Measurements from ENCODE around the gene ICAM5. TPM values are rescaled to one million over a fixed set of nuclear protein-coding genes. Genes with fewer than 3 reads are reported as not detected.

The ICAM5 gene
- total RNA-seq, 2 experiments from 2014 or later, result 0.41 to 0.84 TPM

- Mint-ChIP-seq H3K27me3 (no peaks in the 10 kb centered on the region), H3K27ac (no peak overlapping the region), H3K36me3 (peaks cover 30% of the 10 kb centered on the region), H3K4me1 (no peaks in the 10 kb centered on the region), H3K4me3 (no peak overlapping the region), H3K9me3 (ENCODE audit: low read depth) (no peaks in the 10 kb centered on the region)
- DNase-seq (no peak), ATAC-seq (no peak)
- CTCF ChIA-PET, result no interaction called here
Observed at GRCh38 chr19:10321417-10321797, 31.7 kb downstream of the ICAM5 start.

- ATAC-seq, result no peak
- peaks cover 30% of the 10 kb centered on the region for H3K36me3 Mint-ChIP-seq
- CTCF ChIA-PET, result no interaction called here
- no peaks in the 10 kb centered on the region for H3K27me3 Mint-ChIP-seq
- no peak for DNase-seq
- no peak overlapping the region for H3K4me3 Mint-ChIP-seq
- H3K4me1 Mint-ChIP-seq, result no peaks in the 10 kb centered on the region
- no peaks in the 10 kb centered on the region for H3K9me3 Mint-ChIP-seq (ENCODE audit: low read depth)
- H3K27ac Mint-ChIP-seq, result no peak overlapping the region
Observed at GRCh38 chr19:10321874-10322835, 32.4 kb downstream of the ICAM5 start.

GRCh38 chr19:10325732-10326131 is 36.0 kb downstream of the ICAM5 start:
- H3K27me3 Mint-ChIP-seq, result no peaks in the 10 kb centered on the region
- peaks cover 6% of the 10 kb centered on the region for H3K4me1 Mint-ChIP-seq
- no peak overlapping the region for H3K4me3 Mint-ChIP-seq
- DNase-seq (no peak), ATAC-seq (no peak)
- peaks cover 35% of the 10 kb centered on the region for H3K36me3 Mint-ChIP-seq
- CTCF ChIA-PET, result interaction anchor here (0.5 to 1.1 kb wide), 2 partner anchors 24 to 56 kb away, joined by 3 read pairs; no protein-coding TSS in a partner anchor
- H3K27ac Mint-ChIP-seq, result no peak overlapping the region
- no peaks in the 10 kb centered on the region for H3K9me3 Mint-ChIP-seq (ENCODE audit: low read depth)

- H3K27me3 Mint-ChIP-seq, result no peaks in the 10 kb centered on the region
- no peak overlapping the region for H3K27ac Mint-ChIP-seq
- CTCF ChIA-PET, result no interaction called here
- no peaks in the 10 kb centered on the region for H3K9me3 Mint-ChIP-seq (ENCODE audit: low read depth)
- H3K4me3 Mint-ChIP-seq, result no peak overlapping the region
- H3K36me3 Mint-ChIP-seq, result peaks cover 34% of the 10 kb centered on the region
- peaks cover 17% of the 10 kb centered on the region for H3K4me1 Mint-ChIP-seq
- ATAC-seq (no peak), DNase-seq (no peak)
Observed at GRCh38 chr19:10327793-10328192, 38.0 kb downstream of the ICAM5 start.

GRCh38 chr19:10328558-10329429 is 39.0 kb downstream of the ICAM5 start:
- CTCF ChIA-PET, result no interaction called here
- Mint-ChIP-seq H3K4me3 (no peak overlapping the region), H3K9me3 (ENCODE audit: low read depth) (no peaks in the 10 kb centered on the region), H3K36me3 (peaks cover 36% of the 10 kb centered on the region), H3K4me1 (peaks cover 23% of the 10 kb centered on the region), H3K27me3 (no peaks in the 10 kb centered on the region), H3K27ac (no peak overlapping the region)
- DNase-seq (no peak), ATAC-seq (no peak)

- Mint-ChIP-seq H3K4me3 (no peak overlapping the region), H3K27ac (no peak overlapping the region), H3K9me3 (ENCODE audit: low read depth) (no peaks in the 10 kb centered on the region), H3K36me3 (peaks cover 39% of the 10 kb centered on the region), H3K4me1 (peaks cover 29% of the 10 kb centered on the region), H3K27me3 (no peaks in the 10 kb centered on the region)
- DNase-seq (no peak), ATAC-seq (no peak)
- CTCF ChIA-PET, result interaction anchor here (1.0 to 1.7 kb wide), 2 partner anchors 61 to 75 kb away, joined by 3 to 4 read pairs; no protein-coding TSS in a partner anchor
Observed at GRCh38 chr19:10329555-10329954, 39.8 kb downstream of the ICAM5 start.

GRCh38 chr19:10332158-10332964 is 42.6 kb downstream of the ICAM5 start:
- Mint-ChIP-seq H3K4me1 (peaks cover 40% of the 10 kb centered on the region), H3K4me3 (peak overlapping the region; percentile 99), H3K9me3 (ENCODE audit: low read depth) (no peaks in the 10 kb centered on the region), H3K27me3 (no peaks in the 10 kb centered on the region), H3K27ac (peak overlapping the region; percentile 94), H3K36me3 (peaks cover 40% of the 10 kb centered on the region)
- no peak for DNase-seq
- CTCF ChIA-PET, result interaction anchor here (0.6 to 2.2 kb wide), 10 partner anchors 27 to 96 kb away, joined by 3 to 14 read pairs (median 4); partner anchors contain the start of gene ICAM1
- ATAC-seq, result no peak

GRCh38 chr19:10332965-10333757 is 43.4 kb downstream of the ICAM5 start, which contains the start of gene RAVER1:
Gene RAVER1, minus strand, starts transcription at chr19:10333529. Its CDS starts 22 bp downstream, at chr19:10333507.
- no peaks in the 10 kb centered on the region for H3K27me3 Mint-ChIP-seq
- H3K27ac Mint-ChIP-seq, result peak within 1 kb of the TSS; percentile 94
- no peaks in the 10 kb centered on the region for H3K9me3 Mint-ChIP-seq (ENCODE audit: low read depth)
- H3K36me3 Mint-ChIP-seq, result peaks cover 35% of the 10 kb centered on the region
- peaks cover 42% of the 10 kb centered on the region for H3K4me1 Mint-ChIP-seq
- ATAC-seq (peak; percentile 97), DNase-seq (peak; percentile 99)
- H3K4me3 Mint-ChIP-seq, result peak within 1 kb of the TSS; percentile 99
- CTCF ChIA-PET, result interaction anchor here (0.6 to 2.2 kb wide), 16 partner anchors 10 to 531 kb away, joined by 3 to 14 read pairs (median 4); partner anchors contain the start of genes CDC37, ICAM1 and TYK2

- H3K4me3 Mint-ChIP-seq, result peak overlapping the region; percentile 99
- H3K9me3 Mint-ChIP-seq (ENCODE audit: low read depth), result no peaks in the 10 kb centered on the region
- CTCF ChIA-PET, result interaction anchor here (0.9 to 2.2 kb wide), 13 partner anchors 9 to 530 kb away, joined by 3 to 14 read pairs (median 4); partner anchors contain the start of genes CDC37, ICAM1 and TYK2
- H3K36me3 Mint-ChIP-seq, result peaks cover 33% of the 10 kb centered on the region
- peak overlapping the region; percentile 94 for H3K27ac Mint-ChIP-seq
- no peaks in the 10 kb centered on the region for H3K27me3 Mint-ChIP-seq
- DNase-seq (no peak), ATAC-seq (peak; percentile 8)
- peaks cover 50% of the 10 kb centered on the region for H3K4me1 Mint-ChIP-seq
Observed at GRCh38 chr19:10333758-10334587, 44.2 kb downstream of the ICAM5 start.

GRCh38 chr19:10334588-10335351 is 45.0 kb downstream of the ICAM5 start:
- Mint-ChIP-seq H3K4me3 (no peak overlapping the region), H3K9me3 (ENCODE audit: low read depth) (no peaks in the 10 kb centered on the region), H3K36me3 (peaks cover 32% of the 10 kb centered on the region), H3K27ac (no peak overlapping the region), H3K4me1 (peaks cover 58% of the 10 kb centered on the region), H3K27me3 (no peaks in the 10 kb centered on the region)
- no peak for ATAC-seq
- CTCF ChIA-PET, result interaction anchor here (1.6 to 2.2 kb wide), 3 partner anchors 9 to 81 kb away, joined by 4 to 14 read pairs (median 6); no protein-coding TSS in a partner anchor
- peak; percentile 61 for DNase-seq

Data from activated CD8-positive, alpha-beta memory T cell treated with anti-CD3 and anti-CD28 coated beads, Interleukin-2, amount 10 ng/mL, durations not matched to agents 7 days and 5 days (primary cell).